ENCODE measurements around the gene ELL2. TPM values are rescaled to one million over a fixed set of nuclear protein-coding genes. Genes with fewer than 3 reads are reported as not detected.

ELL2 gene
- polyA plus RNA-seq, 3 donors, result 3.1 to 8.1 (median 5.8) TPM

DNA sequence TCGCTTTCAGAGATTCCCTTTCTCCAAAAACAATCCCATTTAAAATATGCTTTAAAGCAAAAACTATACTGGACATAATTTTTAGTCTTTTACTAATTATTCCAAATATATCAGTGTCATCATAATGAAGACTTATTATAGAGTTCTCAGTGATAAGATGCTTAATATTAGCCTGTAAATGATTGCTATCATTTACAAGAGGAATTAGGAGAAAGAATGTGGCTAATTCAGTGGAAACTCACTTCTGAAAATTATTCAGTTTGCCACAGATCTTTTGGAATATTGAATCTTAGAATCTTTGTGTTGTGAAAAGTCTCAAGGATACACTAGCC is 114.4 kb downstream of the ELL2 start:
- H4K20me1 ChIP-seq (ENCODE audit: insufficient read depth, low read length), result no peaks in the 10 kb centered on the region
- no peak overlapping the region for H2AFZ ChIP-seq (ENCODE audit: insufficient read depth, low read depth, low read length, poor library complexity, severe bottlenecking)
- no peak for DNase-seq
- Mint-ChIP-seq H3K27ac (no peak overlapping the region), H3K4me3 (no peak overlapping the region), H3K4me1 (peaks cover 34% of the 10 kb centered on the region), H3K36me3 (no peaks in the 10 kb centered on the region), H3K9me3 (peaks cover 0 to 8% (median 2%) of the 10 kb centered on the region in 7 donors), H3K27me3 (ENCODE audit: low read depth in 3 of 3) (peaks cover 0 to 2% (median 1%) of the 10 kb centered on the region in 3 donors)
- H3K4me3 ChIP-seq (replicated peaks in 1 of 3; ENCODE audit: low read depth in 2 of 3, low read length in 3 of 3), result no peak overlapping the region
- H3K9me3 ChIP-seq (replicated peaks in 1 of 2; ENCODE audit: control insufficient read depth in 1 of 2, insufficient read depth in 1 of 2, low read length in 2 of 2), result no peaks in the 10 kb centered on the region
- intact Hi-C loops (cut with micrococcal nuclease), result loop anchor here (2.0 to 5.0 kb wide), 4 partner anchors 66 to 290 kb away; partner anchors contain the start of genes RFESD (in 2 of the 2) and ARSK (in 1 of the 2)
- no peaks in the 10 kb centered on the region for H3K27me3 ChIP-seq (ENCODE audit: control insufficient read depth in 2 of 2, insufficient read depth in 2 of 2, low read length in 2 of 2)
- H3K4me1 ChIP-seq (ENCODE audit: control insufficient read depth in 1 of 2, insufficient read depth in 2 of 2, low read length in 2 of 2), result peaks cover 21 to 22% of the 10 kb centered on the region in 2 donors
- no peaks in the 10 kb centered on the region for H3K79me2 ChIP-seq (ENCODE audit: insufficient read depth, low read length)
- H3K4me2 ChIP-seq (replicated peaks; ENCODE audit: extremely low read depth, low read length, poor library complexity, severe bottlenecking), result no peak overlapping the region
- no CpG with 5 or more reads among the region's 1 CpG for WGBS (ENCODE audit: insufficient coverage)
- TF ChIP-seq, protein P1, sequence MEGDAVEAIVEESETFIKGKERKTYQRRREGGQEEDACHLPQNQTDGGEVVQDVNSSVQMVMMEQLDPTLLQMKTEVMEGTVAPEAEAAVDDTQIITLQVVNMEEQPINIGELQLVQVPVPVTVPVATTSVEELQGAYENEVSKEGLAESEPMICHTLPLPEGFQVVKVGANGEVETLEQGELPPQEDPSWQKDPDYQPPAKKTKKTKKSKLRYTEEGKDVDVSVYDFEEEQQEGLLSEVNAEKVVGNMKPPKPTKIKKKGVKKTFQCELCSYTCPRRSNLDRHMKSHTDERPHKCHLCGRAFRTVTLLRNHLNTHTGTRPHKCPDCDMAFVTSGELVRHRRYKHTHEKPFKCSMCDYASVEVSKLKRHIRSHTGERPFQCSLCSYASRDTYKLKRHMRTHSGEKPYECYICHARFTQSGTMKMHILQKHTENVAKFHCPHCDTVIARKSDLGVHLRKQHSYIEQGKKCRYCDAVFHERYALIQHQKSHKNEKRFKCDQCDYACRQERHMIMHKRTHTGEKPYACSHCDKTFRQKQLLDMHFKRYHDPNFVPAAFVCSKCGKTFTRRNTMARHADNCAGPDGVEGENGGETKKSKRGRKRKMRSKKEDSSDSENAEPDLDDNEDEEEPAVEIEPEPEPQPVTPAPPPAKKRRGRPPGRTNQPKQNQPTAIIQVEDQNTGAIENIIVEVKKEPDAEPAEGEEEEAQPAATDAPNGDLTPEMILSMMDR (IDR thresholded peaks at IDR 0.05), result peak; percentile 51
- H3K27ac ChIP-seq (ENCODE audit: low read depth in 1 of 2, low read length in 2 of 2), result no peak overlapping the region
- H3K36me3 ChIP-seq (replicated peaks in 1 of 2; ENCODE audit: control insufficient read depth in 1 of 2, insufficient read depth in 2 of 2, low read length in 2 of 2), result no peaks in the 10 kb centered on the region
- no peak overlapping the region for H3K9ac ChIP-seq (ENCODE audit: insufficient read depth, low read length, poor library complexity, severe bottlenecking)

DNA sequence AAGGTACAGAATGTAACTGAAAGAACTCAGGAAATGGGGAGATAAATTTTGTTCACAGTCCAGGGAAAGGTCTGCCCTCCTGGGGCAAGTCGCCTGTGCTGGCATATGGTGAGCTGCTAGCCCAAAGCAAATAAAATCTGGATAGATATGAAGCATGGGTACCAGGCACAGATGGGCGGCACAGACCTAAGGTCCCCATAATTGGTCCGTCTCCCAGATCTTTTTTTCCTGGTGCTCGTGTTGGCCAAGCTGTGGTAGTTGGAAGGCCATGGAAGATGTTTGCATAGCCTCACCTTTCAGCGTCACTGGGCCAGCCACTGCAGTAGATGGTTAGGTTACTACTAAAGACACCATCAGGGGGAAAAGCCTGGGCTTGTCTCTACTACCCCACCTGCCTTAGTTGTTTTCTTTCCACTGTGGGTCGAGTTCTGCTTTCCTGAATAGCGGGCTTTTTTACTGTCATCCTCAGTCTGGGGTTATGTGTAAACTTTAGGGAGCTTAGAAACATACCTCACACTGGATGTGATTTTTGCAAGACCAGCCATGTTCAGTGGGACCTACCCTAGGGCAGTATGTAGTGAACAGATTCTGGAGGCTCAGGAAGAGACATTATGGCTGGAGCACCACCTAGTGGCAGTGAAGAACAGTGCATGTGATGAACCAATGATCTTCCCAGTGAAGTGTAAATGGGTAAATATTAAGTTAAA is 114.9 kb downstream of the ELL2 start:
- H3K4me3 Mint-ChIP-seq, result no peak overlapping the region
- H3K9me3 Mint-ChIP-seq, result peaks cover 0 to 5% (median 0%) of the 10 kb centered on the region in 7 donors
- Histone ChIP-seq H3K36me3 (replicated peaks in 1 of 2; ENCODE audit: control insufficient read depth in 1 of 2, insufficient read depth in 2 of 2, low read length in 2 of 2) (no peaks in the 10 kb centered on the region), H3K27me3 (ENCODE audit: control insufficient read depth in 2 of 2, insufficient read depth in 2 of 2, low read length in 2 of 2) (no peaks in the 10 kb centered on the region), H3K4me2 (replicated peaks; ENCODE audit: extremely low read depth, low read length, poor library complexity, severe bottlenecking) (no peak overlapping the region), H3K27ac (ENCODE audit: low read depth in 1 of 2, low read length in 2 of 2) (no peak overlapping the region), H4K20me1 (ENCODE audit: insufficient read depth, low read length) (no peaks in the 10 kb centered on the region), H3K79me2 (ENCODE audit: insufficient read depth, low read length) (no peaks in the 10 kb centered on the region), H3K4me1 (ENCODE audit: control insufficient read depth in 1 of 2, insufficient read depth in 2 of 2, low read length in 2 of 2) (peaks cover 26 to 28% of the 10 kb centered on the region in 2 donors), H2AFZ (ENCODE audit: insufficient read depth, low read depth, low read length, poor library complexity, severe bottlenecking) (no peak overlapping the region), H3K4me3 (replicated peaks in 1 of 3; ENCODE audit: low read depth in 2 of 3, low read length in 3 of 3) (no peak overlapping the region), H3K9ac (ENCODE audit: insufficient read depth, low read length, poor library complexity, severe bottlenecking) (no peak overlapping the region), H3K9me3 (replicated peaks in 1 of 2; ENCODE audit: control insufficient read depth in 1 of 2, insufficient read depth in 1 of 2, low read length in 2 of 2) (no peaks in the 10 kb centered on the region)
- H3K36me3 Mint-ChIP-seq, result no peaks in the 10 kb centered on the region
- H3K27me3 Mint-ChIP-seq (ENCODE audit: low read depth in 3 of 3), result peaks cover 0 to 2% (median 1%) of the 10 kb centered on the region in 3 donors
- TF ChIP-seq, protein P1 (IDR thresholded peaks at IDR 0.05), result peak; percentile 93
- 93% methylated on average over 4 of the region's 7 CpGs for WGBS (ENCODE audit: insufficient coverage)
- intact Hi-C loops (cut with micrococcal nuclease), result loop anchor here (2.0 to 5.0 kb wide), 4 partner anchors 66 to 289 kb away; partner anchors contain the start of genes RFESD (in 2 of the 2) and ARSK (in 1 of the 2)
- H3K27ac Mint-ChIP-seq, result peak overlapping the region in 1 of 7 donors; percentile 40
- peak; percentile 54 to 75 (median 74) for DNase-seq
- H3K4me1 Mint-ChIP-seq, result peaks cover 39% of the 10 kb centered on the region
